GM19372 (cell line): ENCODE results near the gene BCAT1.
"Not testable (repeated sequence)": the region's sequence is repeated elsewhere in the genome, so short reads cannot be mapped to it uniquely, and the experiment has no call there.

Source experiments
- ATAC-seq: cut with Tn5 transposase; IDR thresholded peaks from one replicate; pipeline ENCODE4 v1.9.1; 2021; ENCODE audit warnings: mild to moderate bottlenecking, low read depth, moderate library complexity; ENCODE audit not compliant: unreplicated experiment

BCAT1 gene

DNA sequence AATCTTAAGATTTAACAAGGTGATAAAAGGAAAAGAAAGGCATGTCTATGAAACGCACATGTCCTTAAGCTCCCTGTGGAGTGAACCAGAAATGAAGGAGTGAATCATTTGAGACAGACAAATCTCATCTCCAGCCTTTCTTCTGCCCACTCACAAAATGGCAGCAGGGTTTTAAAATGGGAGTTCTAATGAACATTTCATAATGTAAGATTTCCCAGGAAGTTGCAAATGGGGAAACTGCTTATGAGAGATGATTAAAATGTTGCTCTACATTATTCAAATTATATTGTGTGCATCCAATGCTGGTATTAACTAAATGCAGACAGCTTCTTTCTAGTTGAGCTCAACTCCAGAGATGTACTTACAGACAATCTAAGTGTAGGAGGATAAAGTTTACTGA lies 76.7 kb downstream of the BCAT1 start:
- no peak for ATAC-seq

DNA sequence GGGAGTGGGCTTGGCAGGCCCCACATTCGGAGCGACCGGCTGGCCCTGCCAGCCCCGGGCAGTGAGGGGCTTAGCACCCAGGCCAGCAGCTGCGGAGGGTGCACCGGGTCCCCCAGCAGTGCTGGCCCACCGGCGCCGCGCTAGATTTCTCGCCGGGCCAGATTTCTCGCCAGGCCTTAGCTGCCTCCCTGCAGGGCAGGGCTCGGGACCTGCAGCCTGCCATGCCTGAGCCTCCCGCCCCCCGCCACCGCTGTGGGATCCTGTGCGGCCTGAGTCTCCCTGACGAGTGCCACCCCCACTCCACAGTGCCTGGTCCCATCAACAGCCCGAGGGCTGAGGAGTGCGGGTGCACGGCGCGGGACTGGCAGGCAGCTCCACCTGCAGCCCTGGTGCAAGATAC lies 82.8 kb downstream of the BCAT1 start:
- ATAC-seq, result not testable (repeated sequence)

DNA sequence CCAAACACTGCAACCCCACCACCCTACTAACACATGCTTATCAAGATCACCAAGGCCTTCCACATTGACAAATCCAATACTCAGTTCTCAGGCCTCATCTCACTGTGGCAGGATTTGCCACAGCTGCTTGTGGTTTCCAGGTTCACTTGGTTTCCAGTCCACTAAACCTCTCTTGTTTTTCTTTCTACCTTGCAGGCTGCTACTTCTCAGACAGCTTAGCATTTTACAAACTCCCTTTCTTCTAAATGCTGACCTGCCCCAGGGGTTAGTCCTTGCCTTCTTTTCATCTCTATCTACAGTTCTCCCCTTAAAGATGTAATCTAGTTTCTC lies 84.1 kb downstream of the BCAT1 start:
- no peak for ATAC-seq

DNA sequence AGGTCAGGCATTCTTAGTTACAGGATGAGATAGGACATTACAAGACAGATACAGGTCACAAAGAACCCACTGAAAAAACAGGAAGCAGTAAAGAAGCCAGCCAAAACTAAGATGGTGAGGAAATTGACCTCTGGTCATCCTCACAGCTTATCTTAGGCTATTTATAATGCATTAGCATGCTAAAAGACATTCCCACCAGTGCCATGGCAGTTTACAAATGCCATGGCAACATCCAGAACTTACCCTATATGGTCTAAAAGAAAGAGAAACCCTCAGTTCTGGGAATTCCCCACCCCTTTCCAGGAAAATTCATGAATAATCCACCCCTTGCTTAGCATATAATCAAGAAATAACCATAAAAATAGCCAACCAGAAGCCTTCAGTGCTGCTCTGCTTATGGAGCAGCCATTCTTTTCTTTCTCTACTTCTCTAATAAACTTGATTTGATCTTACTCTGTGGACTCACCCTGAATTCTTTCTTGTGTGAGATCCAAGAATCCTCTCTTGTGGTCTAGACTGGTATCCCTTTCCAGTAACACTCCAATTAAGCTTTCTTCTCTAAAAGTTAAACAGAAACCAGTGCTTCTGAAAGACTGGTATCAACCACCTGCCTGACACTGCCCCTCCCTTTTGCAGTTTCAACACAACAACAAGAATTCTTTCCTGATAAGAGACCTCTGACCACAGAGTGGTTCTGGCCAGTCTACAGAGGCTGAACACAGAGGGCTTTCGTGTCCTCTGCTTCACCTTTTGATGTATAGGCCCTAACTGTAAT lies 86.9 kb downstream of the BCAT1 start:
- ATAC-seq, result no peak

DNA sequence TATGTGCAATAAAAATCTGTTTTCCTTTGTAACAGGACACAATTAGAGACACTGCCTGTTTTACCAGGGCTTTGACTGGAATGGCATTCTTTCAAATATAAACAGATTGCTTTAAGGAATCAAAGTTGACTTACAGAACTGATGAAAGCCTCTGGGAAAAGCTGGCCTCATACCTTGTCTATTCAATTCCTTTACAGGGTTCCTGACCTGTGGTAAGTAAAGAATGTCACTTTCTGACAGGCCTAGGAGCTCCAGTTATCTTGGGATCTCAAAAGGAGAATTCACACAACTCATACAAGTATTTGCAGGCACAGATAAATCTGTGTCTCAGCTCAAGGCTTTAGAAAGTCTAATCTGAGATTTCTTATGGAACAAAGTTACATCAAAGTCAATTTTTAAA lies 88.4 kb downstream of the BCAT1 start:
- no peak for ATAC-seq

DNA sequence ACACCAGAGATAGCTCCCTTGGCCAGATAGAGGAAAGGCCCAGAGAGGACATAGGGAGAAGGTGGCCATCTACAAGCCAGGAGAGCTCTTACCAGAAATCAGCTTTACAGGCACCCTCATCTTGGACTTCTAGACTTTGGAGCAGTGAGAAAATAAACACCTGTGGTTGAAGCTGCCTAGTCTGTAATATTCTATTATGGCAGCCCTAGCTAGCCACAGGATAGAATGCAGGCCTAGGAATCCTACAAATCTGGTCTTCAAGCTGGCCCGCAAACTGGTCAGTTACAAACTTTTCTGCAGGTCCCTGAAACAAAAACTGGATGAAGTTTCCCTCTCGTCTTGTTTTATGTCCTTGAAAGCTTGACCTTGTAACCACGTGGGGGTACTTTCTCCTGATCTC lies 92.4 kb downstream of the BCAT1 start:
- no peak for ATAC-seq

DNA sequence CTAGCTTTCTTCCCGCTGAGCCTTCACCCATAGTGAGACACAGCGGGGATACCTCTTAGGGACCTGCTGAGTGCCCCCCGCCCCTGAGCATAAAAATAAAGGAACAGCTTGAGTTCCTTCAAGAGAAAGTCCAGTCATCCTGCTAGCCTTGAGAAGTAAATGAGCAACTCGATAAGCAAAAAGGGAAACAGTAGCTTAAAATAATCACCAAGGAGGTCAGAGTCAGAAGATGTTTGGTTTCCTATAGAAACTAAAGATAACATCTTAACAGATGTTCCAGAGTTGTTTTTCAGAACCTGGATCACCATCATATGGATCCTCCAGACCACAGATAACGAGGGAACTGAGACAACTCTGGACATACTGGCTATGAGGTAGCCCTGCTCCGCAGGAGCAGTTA lies 94.0 kb downstream of the BCAT1 start:
- no peak for ATAC-seq

DNA sequence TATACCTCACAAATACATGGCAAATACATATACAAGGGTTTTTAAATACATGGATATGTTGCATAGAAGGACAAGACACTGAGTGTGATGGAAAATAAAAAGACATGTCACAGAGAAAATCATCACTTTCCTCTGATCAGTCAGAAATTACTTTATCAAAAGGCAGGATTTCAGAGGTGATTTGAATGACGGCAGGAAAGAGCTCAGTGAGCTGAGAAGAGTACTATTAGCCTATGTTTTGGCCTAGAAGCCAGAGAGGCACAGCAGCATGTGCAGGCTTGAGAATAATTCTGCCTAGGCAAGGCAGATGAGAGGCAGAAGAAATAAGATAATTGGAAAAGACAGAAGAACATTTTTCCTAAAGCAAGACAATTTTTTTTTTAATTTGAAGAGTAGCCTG lies 94.9 kb downstream of the BCAT1 start:
- no peak for ATAC-seq

DNA sequence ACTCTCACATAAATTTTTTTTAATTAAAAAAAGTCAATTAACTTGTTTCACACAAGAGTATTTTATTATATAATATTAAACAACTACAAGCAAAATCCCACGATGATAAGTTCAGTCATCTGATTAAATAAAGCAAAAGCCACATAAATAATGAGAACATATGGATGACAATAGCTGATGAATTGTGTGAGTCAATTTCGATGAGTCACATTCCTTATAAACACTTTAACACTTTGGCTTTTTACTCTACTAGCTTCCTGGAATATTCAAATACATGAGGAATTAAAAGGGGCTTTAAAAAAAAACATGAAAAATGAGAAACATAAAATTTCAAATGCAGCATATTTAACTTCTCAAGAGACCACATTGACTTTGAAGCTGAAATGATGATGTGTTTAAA lies 95.3 kb downstream of the BCAT1 start:
- no peak for ATAC-seq

DNA sequence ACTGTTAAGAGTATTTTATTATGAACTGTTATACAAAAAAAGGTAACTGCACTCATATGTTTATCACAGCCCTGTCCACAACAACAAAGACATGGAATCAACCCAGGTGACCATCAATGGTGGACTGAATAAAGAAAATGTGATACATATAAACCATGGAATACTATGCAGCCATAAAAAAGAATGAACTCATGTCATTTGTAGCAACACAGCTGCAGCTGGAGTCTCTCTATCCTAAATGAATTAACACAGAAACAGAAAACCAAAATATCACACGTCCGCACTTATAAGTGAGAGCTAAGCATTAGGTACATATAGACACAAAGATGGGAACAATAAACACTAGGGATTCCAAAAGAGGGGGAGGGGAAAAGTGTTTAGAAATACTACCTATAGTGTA lies 95.8 kb downstream of the BCAT1 start:
- ATAC-seq, result no peak

DNA sequence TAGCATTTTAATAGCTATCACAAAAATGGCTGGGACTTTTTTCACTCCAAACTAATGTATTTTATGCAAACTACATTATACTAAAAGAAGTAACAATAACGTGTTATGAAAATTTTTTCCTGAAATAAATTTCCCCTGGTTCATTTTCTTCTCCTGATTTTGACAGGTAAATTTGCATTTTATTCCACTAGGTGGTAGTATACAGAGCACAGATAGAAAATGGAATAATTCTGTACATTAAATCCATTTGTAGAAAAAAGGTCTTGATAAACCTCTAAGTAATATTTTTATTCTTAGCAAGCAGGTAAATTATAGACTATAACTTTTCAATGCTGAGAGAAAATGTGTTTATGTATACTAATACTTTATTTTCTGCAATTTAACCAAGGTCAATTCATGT lies 96.5 kb downstream of the BCAT1 start:
- no peak for ATAC-seq

DNA sequence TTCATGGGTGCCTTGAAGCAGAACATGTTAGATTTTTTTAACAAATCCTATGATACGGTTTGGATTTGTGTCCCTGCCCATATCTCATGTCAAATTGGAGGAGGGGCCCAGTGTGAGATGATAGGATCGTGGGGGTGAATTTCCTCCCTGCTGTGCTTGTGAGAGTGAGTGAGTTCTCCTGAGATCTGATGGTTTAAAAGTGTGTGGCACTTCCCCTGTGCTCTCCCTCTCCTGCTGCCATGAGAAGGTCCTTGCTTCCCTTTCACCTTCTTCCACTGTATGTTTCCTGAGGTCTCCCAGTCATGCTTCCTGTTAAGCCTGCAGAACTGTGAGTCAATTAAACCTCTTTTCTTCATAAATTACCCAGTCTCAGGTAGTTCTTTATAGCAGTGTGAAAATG lies 97.0 kb downstream of the BCAT1 start:
- not testable (repeated sequence) for ATAC-seq

DNA sequence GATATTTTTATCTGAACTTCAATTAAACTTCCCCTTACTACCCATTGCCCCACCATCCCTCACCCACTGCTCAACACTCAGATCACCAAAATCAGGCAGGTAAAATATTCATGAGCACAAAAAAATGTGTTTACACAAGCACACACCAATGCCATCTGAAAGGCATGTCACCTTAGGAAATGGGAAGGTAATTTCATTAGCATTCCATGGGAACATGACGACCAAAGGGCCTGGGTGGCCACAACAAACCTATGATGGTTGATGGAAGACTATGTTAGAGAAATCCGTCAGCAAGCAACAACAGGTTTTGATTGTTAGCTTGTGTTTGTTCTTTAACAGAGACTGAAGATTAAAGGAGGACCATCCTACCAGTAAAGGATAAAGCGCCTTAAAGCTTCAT lies 97.6 kb downstream of the BCAT1 start:
- ATAC-seq, result no peak

DNA sequence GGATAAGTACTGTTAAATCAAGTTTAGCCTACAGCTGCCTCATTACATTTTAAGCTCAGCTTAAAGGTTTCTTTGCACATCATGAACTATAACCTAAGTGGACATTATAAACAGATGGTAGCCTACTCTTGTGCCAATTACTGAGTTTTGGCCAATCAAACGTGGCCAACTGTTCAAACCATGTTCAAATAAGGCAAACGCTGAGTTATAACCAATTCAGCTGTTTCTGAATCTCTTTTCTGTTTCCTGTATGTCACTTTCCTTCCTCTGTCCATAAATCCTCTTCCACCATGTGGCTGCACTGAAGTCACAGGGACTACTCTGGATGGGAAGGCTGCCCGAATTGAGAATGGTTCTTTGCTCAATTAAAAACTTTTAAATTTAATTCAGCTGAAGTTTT lies 98.4 kb downstream of the BCAT1 start:
- no peak for ATAC-seq

DNA sequence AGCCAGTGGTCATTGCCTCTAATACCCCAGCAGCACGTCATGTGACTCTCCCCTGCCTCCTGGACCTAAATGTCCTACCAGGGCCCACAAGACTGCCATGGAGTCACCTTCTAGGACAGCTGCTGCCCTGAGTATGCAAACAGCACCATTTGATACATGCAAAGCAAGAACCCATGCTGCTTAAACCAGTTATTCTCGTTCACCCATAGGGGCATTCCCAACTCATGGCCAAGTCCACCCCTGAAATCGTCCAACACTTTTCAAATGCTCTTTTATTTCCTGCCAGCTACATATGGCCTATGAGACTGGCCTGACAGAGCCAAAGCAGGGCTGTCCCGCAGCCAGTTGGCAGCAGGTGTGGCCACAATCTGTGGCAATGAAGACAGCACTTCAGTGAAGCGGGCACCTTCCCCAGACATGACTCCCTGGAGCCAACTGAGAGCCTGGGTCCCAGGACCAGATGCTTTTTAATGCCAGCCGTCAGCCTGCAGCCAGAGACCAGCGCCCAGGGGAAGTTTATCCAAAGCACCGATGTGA lies 99.9 kb downstream of the BCAT1 start:
- ATAC-seq, result no peak

DNA sequence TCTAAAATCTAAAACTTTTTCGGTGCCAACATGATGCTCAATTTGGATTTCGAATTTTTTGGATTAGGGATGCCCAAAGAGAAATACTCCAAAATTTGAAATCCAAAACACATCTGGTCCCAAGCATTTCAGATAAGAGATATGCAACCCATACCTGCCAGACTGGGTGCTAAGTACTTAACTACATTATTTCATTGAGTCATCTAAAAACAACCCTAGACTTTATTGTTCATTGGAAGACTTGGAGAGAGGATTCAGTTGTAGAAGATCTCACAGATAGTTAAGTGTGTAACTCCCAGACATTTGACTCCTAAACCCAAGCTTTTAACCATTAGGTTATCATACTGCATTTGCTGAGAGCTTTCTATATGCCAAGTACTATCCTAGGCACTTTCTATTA lies 102.2 kb downstream of the BCAT1 start:
- ATAC-seq, result no peak

DNA sequence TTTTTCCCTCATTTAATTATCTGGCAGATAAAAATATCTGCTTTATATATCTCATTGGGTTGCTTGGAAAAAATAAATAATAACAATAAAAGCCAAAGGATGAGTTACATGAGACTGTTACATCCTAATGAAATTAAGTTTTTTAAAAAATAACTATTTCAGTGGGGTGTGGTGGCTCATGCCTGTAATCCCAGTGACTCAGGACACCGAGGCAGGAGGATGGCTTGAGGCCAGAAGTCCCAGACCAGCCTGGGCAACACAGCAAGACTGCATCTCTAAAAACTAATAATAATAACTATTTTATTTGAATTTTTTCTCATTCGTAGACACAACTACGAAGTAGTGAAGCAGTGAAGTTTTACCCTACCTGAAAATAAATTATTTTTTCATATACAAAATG lies 103.3 kb downstream of the BCAT1 start:
- no peak for ATAC-seq

DNA sequence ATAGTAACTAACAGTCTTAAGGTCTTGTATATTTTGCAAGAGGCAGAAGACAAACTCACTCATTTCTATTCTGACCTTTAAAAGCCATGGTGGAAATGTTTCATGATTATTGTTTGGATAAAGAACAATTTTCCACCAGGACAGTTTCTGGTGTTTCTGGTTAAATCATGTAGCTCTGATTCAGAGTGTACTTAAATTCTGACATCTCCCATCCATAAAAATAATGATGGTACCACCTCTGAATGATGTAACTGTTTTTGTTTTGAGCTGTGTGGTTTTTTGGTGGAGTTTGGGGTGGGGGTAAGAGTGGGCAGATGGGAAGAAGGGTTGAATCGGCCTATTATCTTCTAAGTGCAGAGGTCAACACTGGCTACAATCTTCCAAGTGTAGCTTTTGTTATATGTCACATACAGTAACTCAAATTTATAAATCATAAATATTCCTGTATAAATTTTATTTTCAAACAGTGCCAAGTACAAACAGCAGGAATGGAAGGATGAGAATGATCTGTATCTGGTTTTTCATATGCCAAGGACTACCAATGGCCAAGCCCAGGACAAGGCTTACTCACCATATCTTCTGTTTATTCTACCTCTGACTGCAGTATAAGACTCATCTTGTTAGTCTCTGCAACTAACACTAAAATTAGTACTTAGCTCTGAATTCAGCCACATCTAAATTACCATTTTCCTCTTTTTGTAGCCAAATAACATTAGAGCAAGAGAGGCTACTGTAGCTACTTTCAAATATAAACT lies 108.7 kb downstream of the BCAT1 start:
- no peak for ATAC-seq

DNA sequence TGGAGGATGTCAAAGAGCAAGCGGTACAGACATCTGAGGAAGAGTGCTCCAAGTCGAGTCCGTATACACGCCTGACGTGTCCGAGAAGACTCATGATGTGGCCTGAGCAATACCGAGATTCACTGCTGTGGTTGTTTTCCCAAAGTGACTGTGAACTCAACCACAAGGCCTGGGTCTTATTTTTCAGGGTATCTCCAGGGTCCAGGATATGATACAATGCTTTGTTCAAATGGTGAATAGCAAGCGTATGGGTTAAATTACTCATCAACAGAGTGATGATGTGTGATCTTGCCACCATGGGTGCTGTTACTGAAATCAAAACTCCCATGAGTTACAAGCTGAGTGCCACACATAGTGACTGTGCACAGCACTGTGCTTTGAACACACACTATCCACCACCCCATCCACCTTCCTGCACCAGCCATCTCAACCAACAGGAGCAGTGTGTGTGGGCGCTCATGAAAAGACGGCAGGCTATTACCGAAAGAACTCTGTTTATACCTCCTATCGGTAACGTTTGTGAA lies 109.6 kb downstream of the BCAT1 start:
- ATAC-seq, result peak; percentile 67

DNA sequence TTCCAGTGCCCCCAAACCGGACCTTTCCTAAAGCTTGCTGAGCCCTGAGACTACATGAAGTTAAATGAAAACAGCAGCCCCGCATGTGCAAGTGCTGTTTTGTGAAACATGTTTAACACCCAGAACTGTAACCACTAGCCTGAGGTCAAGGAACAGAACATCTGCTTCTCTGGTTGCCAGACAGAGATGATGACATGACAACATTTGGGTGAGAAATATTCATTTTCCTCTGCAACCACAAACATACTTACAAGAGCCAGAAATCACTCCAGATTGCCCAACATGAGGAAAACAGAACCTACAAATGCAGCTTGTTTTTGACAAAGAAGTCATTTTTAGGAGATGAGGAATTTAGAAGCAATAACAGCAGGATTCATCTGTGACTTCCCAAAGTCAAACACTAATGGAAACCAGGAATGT lies 110.4 kb downstream of the BCAT1 start:
- peak; percentile 44 for ATAC-seq

DNA sequence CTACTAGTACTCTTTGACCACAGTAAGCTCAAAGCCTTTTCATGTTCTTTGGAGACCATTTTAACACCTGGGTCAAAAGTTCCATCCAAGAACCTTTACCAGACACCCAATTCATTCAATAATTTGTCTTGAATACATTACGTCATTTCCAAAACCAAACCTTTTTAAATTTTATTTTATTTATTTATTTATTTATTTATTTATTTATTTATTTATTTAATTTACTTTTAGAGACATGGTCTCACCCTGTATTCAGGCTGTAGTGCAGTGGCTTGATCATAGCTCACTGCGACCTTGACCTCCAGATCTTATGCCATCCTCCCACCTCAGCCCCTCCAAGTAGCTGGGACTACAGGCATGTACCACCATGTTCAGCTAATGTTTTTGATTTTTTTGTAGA lies 113.5 kb downstream of the BCAT1 start:
- ATAC-seq, result no peak

DNA sequence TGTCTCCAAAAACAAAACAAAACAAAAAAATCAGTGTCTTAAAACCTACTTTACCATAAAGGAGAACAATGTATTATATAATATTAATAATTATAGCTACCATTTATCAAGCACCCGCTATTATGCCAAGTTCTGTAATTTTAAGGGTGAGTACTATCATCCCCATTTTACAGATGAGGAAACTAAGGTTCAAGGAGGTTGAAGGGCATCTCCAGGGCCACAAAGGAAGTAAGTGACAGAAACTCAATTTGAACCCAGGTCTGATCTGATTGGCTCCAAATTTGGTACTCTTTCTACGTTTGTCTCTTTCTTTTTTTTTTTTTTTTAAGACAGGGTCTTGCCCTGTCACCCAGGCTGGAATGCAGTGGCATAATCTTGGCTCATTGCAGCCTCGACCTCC lies 115.4 kb downstream of the BCAT1 start:
- ATAC-seq, result no peak
